Esophagus squamous epithelium (tissue), 5 donors: Measurements from ENCODE around the gene RMI2. TPM values are rescaled to one million over a fixed set of nuclear protein-coding genes. Genes with fewer than 3 reads are reported as not detected.

Experiments used
- DNase-seq: peaks from one replicate; lab custom pipeline; 2025; lab: John Stamatoyannopoulos, UW
- H3K27ac ChIP-seq, 4 donors: fragments of 200-600 bp; sonication (generic); one replicate each; pipeline ENCODE4 v1.5.1; 2016 to 2019; ENCODE audit warnings: mild to moderate bottlenecking in 1 of 4
- H3K27me3 ChIP-seq, 4 donors: fragments of 200-600 bp; sonication (generic); 1 replicate in 3 of 4; 2 replicates in 1 of 4; pipeline versions ENCODE4 v1.5.1 to v1.6.0; 2017 to 2021; ENCODE audit warnings: antibody characterized with exemption in 1 of 4
- H3K36me3 ChIP-seq, 3 donors: fragments of 200-600 bp; sonication (generic); one replicate each; pipeline ENCODE4 v1.5.1; 2016 to 2019
- H3K4me1 ChIP-seq, 3 donors: fragments of 200-600 bp; sonication (generic); one replicate each; pipeline ENCODE4 v1.5.1; 2017 to 2019
- H3K4me3 ChIP-seq, 4 donors: fragments of 200-600 bp; sonication (generic); 1 replicate in 3 of 4; 2 replicates in 1 of 4; pipeline ENCODE4 v1.5.1; 2016 to 2019; ENCODE audit warnings: mild to moderate bottlenecking in 2 of 4, moderate library complexity in 1 of 4
- H3K9me3 ChIP-seq, 3 donors: fragments of 200-600 bp; sonication (generic); one replicate each; pipeline ENCODE4 v1.5.1; 2016 to 2019
- CTCF ChIP-seq, 6 experiments: fragments of 450-650 bp in 4 of 6; fragments of 200-600 bp in 2 of 6; sonication (generic) in 2 of 6; IDR thresholded peaks; one replicate each; pipeline ENCODE4 v1.5.1; 2016 to 2019; ENCODE audit warnings: antibody characterized with exemption in 6 of 6, mild to moderate bottlenecking in 4 of 6, moderate library complexity in 4 of 6
- POLR2A ChIP-seq, 4 donors: fragments of 450-650 bp; IDR thresholded peaks; one replicate each; pipeline ENCODE4 v1.6.1; 2017; ENCODE audit warnings: antibody characterized with exemption in 4 of 4, mild to moderate bottlenecking in 4 of 4, moderate library complexity in 3 of 4
- WGBS, 2 donors: methylation state at CpG; one replicate each; pipeline ENCODE4 v1.1.5; 2018; 5-methylcytosine and 5-hydroxymethylcytosine counted together
- intact Hi-C: fragments of 100-400 bp; cut with DNase I; formaldehyde crosslinking; loops from one replicate; pipeline ENCODE4 v1.15.0; 2022
- total RNA-seq, 4 donors: library from RNA; depleted of rRNA; stranded (reverse); fragments of >200 nt; gene quantifications; one replicate each; pipeline ENCODE4 v1.1.0, GENCODE V29; 2016
- donor health status: DM: yes; HTN: yes; CAD: no.

Gene RMI2
- total RNA-seq, 4 donors from 2014 or later: 4.6 to 12.0 (median 8.1) TPM

GRCh38 chr16:11310634-11310977, 34.7 kb upstream of the RMI2 start:
- H3K9me3 ChIP-seq: no peaks in the 10 kb centered on the region
- intact Hi-C loops: no loop called here
- no peak for DNase-seq
- H3K27me3 ChIP-seq: no peaks in the 10 kb centered on the region
- no peaks in the 10 kb centered on the region for H3K36me3 ChIP-seq
- peaks cover 0 to 22% (median 11%) of the 10 kb centered on the region in 3 donors for H3K4me1 ChIP-seq
- H3K4me3 ChIP-seq: no peak overlapping the region
- no peak for TF ChIP-seq POLR2A (IDR thresholded peaks at IDR 0.05)
- TF ChIP-seq CTCF (IDR thresholded peaks at IDR 0.05): no peak
- H3K27ac ChIP-seq: peak overlapping the region in 1 of 4 donors; percentile 61
- 76 to 83% methylated on average over 2 to 3 of the region's 3 CpGs for WGBS, 2 donors

- no peak for DNase-seq
- intact Hi-C loops: no loop called here
- Histone ChIP-seq H3K27ac (peak overlapping the region in 1 of 4 donors; percentile 61), H3K36me3 (no peaks in the 10 kb centered on the region), H3K9me3 (no peaks in the 10 kb centered on the region), H3K27me3 (no peaks in the 10 kb centered on the region), H3K4me1 (peaks cover 0 to 22% (median 11%) of the 10 kb centered on the region in 3 donors), H3K4me3 (no peak overlapping the region)
- WGBS, 2 donors: 56 to 75% methylated on average over 8 of the region's 10 CpGs
- no peak for TF ChIP-seq CTCF (IDR thresholded peaks at IDR 0.05)
- TF ChIP-seq POLR2A (IDR thresholded peaks at IDR 0.05): no peak
Measured at GRCh38 chr16:11310997-11311561, 34.2 kb upstream of the RMI2 start.

GRCh38 chr16:11312718-11313492, 32.4 kb upstream of the RMI2 start:
- H3K9me3 ChIP-seq: no peaks in the 10 kb centered on the region
- intact Hi-C loops: no loop called here
- 49 to 58% methylated on average over 6 to 7 of the region's 8 CpGs for WGBS, 2 donors
- H3K36me3 ChIP-seq: no peaks in the 10 kb centered on the region
- TF ChIP-seq POLR2A (IDR thresholded peaks at IDR 0.05): no peak
- TF ChIP-seq CTCF (IDR thresholded peaks at IDR 0.05): no peak
- H3K4me1 ChIP-seq: peaks cover 0 to 16% (median 11%) of the 10 kb centered on the region in 3 donors
- no peaks in the 10 kb centered on the region for H3K27me3 ChIP-seq
- no peak for DNase-seq
- peak overlapping the region in 1 of 4 donors; percentile 5 for H3K27ac ChIP-seq
- peak overlapping the region in 1 of 4 donors; percentile 23 for H3K4me3 ChIP-seq

- Histone ChIP-seq H3K36me3 (no peaks in the 10 kb centered on the region), H3K27ac (no peak overlapping the region), H3K27me3 (no peaks in the 10 kb centered on the region), H3K9me3 (no peaks in the 10 kb centered on the region), H3K4me3 (no peak overlapping the region), H3K4me1 (peaks cover 0 to 16% (median 11%) of the 10 kb centered on the region in 3 donors)
- 68 to 94% methylated on average over 6 of the region's 9 CpGs for WGBS, 2 donors
- DNase-seq: no peak
- intact Hi-C loops: no loop called here
- no peak for TF ChIP-seq CTCF (IDR thresholded peaks at IDR 0.05)
- TF ChIP-seq POLR2A (IDR thresholded peaks at IDR 0.05): no peak
Measured at GRCh38 chr16:11313493-11314308, 31.6 kb upstream of the RMI2 start.
